MM.1S (cell line): ENCODE measurements around the gene CXXC5.

Source experiments
- DNase-seq: peaks from one replicate; pipeline ENCODE4 v3.0.0-alpha.2; 2015
- H2AFZ ChIP-seq: fragments of 300-600 bp; sonication (generic); 2 replicates; pipeline ENCODE4 v1.6.0; 2016; ENCODE audit warnings: antibody characterized with exemption, low read length
- H3F3A ChIP-seq: fragments of 300-600 bp; sonication (generic); 2 replicates; pipeline ENCODE4 v1.6.1; 2016; ENCODE audit warnings: mild to moderate bottlenecking, antibody characterized with exemption, low read length, moderate library complexity, mixed read lengths; ENCODE audit not compliant: insufficient read depth
- H3K27ac ChIP-seq: fragments of 300-600 bp; sonication (generic); 2 replicates; pipeline ENCODE4 v1.5.1; 2016; ENCODE audit warnings: mild to moderate bottlenecking, low read length
- H3K27me3 ChIP-seq: fragments of 300-600 bp; sonication (generic); replicated peaks from 2 replicates; pipeline ENCODE4 v1.6.0; 2016; ENCODE audit warnings: low read length; ENCODE audit not compliant: insufficient read depth
- H3K36me3 ChIP-seq: fragments of 300-600 bp; sonication (generic); replicated peaks from 2 replicates; pipeline ENCODE4 v1.6.1; 2016; ENCODE audit warnings: mild to moderate bottlenecking, low read length, mixed read lengths; ENCODE audit not compliant: insufficient read depth
- H3K4me1 ChIP-seq: fragments of 300-600 bp; sonication (generic); 2 replicates; pipeline ENCODE4 v1.6.1; 2016; ENCODE audit warnings: low read length, mixed read lengths
- H3K4me2 ChIP-seq: fragments of 300-600 bp; sonication (generic); 2 replicates; pipeline ENCODE4 v1.6.0; 2016; ENCODE audit warnings: low read depth, low read length
- H3K4me3 ChIP-seq: fragments of 300-600 bp; sonication (generic); 2 replicates; pipeline ENCODE4 v1.5.1; 2016; ENCODE audit warnings: low read length, mixed read lengths
- H3K79me2 ChIP-seq: fragments of 300-600 bp; sonication (generic); 2 replicates; pipeline ENCODE4 v1.6.1; 2016; ENCODE audit warnings: mixed run types, low read length, mixed read lengths
- H3K9ac ChIP-seq: fragments of 300-600 bp; sonication (generic); 2 replicates; pipeline ENCODE4 v1.6.1; 2016; ENCODE audit warnings: low read length, mixed read lengths
- H3K9me2 ChIP-seq: fragments of 300-600 bp; sonication (generic); replicated peaks from 2 replicates; pipeline ENCODE4 v1.6.1; 2016; ENCODE audit warnings: mild to moderate bottlenecking, low read length, mixed read lengths; ENCODE audit not compliant: insufficient read depth
- H3K9me3 ChIP-seq: fragments of 300-600 bp; sonication (generic); replicated peaks from 2 replicates; pipeline ENCODE4 v1.6.1; 2016; ENCODE audit warnings: mild to moderate bottlenecking, low read length, mixed read lengths; ENCODE audit not compliant: insufficient read depth
- H4K20me1 ChIP-seq: fragments of 300-600 bp; sonication (generic); 2 replicates; pipeline ENCODE4 v1.6.1; 2016; ENCODE audit warnings: mild to moderate bottlenecking, low read length, moderate library complexity, mixed read lengths; ENCODE audit not compliant: insufficient read depth
- EZH2 ChIP-seq: fragments of 300-600 bp; sonication (generic); optimal IDR thresholded peaks from 2 replicates; pipeline ENCODE3; 2017; ENCODE audit warnings: low read depth, mild to moderate bottlenecking, antibody characterized with exemption, low read length, mixed read lengths
- EZH2phosphoT487 ChIP-seq: fragments of 300-600 bp; sonication (generic); IDR thresholded peaks from 2 replicates; pipeline ENCODE4 v1.6.1; 2018; ENCODE audit warnings: antibody characterized with exemption, low read length
- TF ChIP-seq, protein P1 (sequence below): fragments of 300-600 bp; sonication (generic); IDR thresholded peaks from 2 replicates; pipeline ENCODE4 v1.5.1; 2016; ENCODE audit warnings: antibody characterized with exemption, low read length, mixed read lengths

CXXC5 gene

DNA sequence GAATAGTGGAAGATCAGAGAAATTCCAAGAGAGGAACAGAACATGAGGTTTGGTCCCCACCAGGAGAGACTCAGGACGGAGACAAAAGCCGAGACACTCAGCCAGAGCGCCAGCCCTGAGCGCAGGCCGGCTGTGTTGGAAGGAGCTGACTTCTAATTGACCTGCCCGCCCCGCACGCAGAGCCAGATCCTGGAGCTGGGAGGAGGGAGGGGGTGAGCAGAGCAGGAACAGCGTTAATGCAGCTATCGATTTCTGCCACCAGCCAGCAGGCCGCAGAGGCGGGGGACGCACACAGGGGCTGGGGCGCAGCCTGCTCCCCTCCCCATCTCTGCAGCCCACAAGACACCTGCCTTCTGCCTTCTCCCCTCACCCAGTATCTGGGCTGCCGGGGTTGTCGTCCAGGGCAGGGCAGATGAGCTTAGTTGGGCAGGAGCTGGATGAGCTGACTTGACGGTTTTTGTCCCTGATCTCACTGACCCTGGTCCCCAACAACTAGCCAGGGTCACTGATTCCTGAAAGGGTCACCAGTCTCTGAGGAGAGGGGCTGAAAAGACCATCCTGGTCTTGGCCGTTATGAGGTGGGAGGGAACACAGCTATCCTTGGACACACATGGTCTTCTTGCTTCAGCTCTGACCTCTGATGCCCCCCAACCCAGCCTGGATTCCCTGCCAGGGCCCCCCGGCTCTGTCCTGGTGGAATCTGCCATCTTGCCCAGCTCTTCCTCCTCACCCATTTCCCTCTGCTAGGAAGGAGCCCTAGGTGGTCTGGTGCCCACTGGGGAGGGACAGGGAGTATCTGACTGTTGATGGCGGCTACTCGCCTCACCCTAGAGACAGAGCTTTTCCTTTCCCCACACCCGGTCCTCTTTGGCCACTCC lies 29.8 kb downstream of the CXXC5 start:
- Histone ChIP-seq H3F3A (no peaks in the 10 kb centered on the region), H3K9ac (no peak overlapping the region), H3K79me2 (peaks cover 72% of the 10 kb centered on the region), H3K4me1 (no peaks in the 10 kb centered on the region), H3K9me3 (no peaks in the 10 kb centered on the region), H3K4me3 (no peak overlapping the region), H3K4me2 (no peak overlapping the region), H4K20me1 (no peaks in the 10 kb centered on the region), H3K27ac (no peak overlapping the region), H2AFZ (no peak overlapping the region), H3K9me2 (no peaks in the 10 kb centered on the region), H3K27me3 (no peaks in the 10 kb centered on the region), H3K36me3 (no peaks in the 10 kb centered on the region)
- no peak for DNase-seq
- TF ChIP-seq EZH2 (no peak), EZH2phosphoT487 (no peak)
- TF ChIP-seq, protein P1, sequence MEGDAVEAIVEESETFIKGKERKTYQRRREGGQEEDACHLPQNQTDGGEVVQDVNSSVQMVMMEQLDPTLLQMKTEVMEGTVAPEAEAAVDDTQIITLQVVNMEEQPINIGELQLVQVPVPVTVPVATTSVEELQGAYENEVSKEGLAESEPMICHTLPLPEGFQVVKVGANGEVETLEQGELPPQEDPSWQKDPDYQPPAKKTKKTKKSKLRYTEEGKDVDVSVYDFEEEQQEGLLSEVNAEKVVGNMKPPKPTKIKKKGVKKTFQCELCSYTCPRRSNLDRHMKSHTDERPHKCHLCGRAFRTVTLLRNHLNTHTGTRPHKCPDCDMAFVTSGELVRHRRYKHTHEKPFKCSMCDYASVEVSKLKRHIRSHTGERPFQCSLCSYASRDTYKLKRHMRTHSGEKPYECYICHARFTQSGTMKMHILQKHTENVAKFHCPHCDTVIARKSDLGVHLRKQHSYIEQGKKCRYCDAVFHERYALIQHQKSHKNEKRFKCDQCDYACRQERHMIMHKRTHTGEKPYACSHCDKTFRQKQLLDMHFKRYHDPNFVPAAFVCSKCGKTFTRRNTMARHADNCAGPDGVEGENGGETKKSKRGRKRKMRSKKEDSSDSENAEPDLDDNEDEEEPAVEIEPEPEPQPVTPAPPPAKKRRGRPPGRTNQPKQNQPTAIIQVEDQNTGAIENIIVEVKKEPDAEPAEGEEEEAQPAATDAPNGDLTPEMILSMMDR, result no peak

DNA sequence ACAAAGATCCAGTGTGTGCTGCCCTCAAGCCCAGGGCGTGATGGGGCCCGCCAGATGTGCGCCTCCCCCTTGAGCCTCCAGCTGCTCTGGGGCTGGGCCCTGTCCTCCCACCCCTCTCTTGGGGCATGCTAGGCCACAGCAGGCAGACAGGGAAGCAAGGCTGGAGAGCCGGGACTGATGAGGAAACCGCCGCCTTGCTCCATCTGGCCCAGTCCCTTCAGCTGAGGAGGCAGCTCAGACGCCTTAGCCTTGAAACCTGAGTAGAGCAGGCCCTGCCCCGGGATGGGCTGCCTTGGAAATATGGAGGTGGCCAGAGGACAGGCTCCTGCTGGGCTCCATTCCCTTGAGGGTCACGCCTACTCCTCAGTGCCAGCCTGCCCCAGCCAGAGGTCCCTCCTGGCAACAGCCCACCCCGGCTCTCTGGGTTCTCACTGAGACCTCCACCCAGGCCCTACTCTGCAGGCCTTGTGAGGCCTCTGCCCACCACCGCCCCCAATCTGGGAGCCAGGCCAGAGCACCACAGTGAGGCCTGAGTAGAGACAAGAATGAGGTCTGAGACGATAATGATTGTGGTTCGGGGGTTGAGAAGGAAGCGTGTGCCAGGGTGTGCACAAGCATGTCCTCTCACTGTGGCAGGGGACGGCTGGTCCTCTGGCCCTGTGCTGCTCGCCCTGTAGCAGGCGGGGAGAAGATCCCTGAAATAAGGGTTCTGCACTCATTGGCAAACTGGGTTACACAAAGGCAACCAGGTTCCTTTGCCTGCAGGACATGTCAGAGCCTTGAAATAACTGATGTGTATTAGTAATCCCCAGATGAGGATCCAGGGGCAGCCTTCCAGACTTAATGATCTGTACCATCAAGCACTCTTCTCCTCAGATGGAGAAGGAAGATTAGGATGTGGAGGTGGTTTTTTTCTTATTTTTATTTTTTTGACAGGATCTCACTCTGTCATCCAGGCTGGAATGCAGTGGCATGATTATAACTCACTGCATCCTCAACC lies 30.9 kb downstream of the CXXC5 start:
- H3K36me3 ChIP-seq, result peaks cover 5% of the 10 kb centered on the region
- H3K9me3 ChIP-seq, result no peaks in the 10 kb centered on the region
- peaks cover 61% of the 10 kb centered on the region for H3K79me2 ChIP-seq
- no peak overlapping the region for H3K4me3 ChIP-seq
- no peak overlapping the region for H3K9ac ChIP-seq
- no peaks in the 10 kb centered on the region for H3K9me2 ChIP-seq
- no peaks in the 10 kb centered on the region for H4K20me1 ChIP-seq
- no peak for TF ChIP-seq EZH2phosphoT487
- TF ChIP-seq, protein P1, result no peak
- TF ChIP-seq EZH2, result no peak
- H3K27me3 ChIP-seq, result no peaks in the 10 kb centered on the region
- H3K4me2 ChIP-seq, result no peak overlapping the region
- H2AFZ ChIP-seq, result no peak overlapping the region
- H3K27ac ChIP-seq, result no peak overlapping the region
- H3F3A ChIP-seq, result no peaks in the 10 kb centered on the region
- DNase-seq, result no peak
- no peaks in the 10 kb centered on the region for H3K4me1 ChIP-seq

DNA sequence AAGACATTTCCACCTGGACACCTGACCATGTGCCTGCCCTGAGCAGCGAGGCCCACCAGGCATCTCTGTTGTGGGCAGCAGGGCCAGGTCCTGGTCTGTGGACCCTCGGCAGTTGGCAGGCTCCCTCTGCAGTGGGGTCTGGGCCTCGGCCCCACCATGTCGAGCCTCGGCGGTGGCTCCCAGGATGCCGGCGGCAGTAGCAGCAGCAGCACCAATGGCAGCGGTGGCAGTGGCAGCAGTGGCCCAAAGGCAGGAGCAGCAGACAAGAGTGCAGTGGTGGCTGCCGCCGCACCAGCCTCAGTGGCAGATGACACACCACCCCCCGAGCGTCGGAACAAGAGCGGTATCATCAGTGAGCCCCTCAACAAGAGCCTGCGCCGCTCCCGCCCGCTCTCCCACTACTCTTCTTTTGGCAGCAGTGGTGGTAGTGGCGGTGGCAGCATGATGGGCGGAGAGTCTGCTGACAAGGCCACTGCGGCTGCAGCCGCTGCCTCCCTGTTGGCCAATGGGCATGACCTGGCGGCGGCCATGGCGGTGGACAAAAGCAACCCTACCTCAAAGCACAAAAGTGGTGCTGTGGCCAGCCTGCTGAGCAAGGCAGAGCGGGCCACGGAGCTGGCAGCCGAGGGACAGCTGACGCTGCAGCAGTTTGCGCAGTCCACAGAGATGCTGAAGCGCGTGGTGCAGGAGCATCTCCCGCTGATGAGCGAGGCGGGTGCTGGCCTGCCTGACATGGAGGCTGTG lies 32.4 kb downstream of the CXXC5 start:
- Histone ChIP-seq H3K27me3 (no peaks in the 10 kb centered on the region), H3K9me3 (no peaks in the 10 kb centered on the region), H3K36me3 (peaks cover 5% of the 10 kb centered on the region), H3K9ac (no peak overlapping the region), H3K27ac (no peak overlapping the region), H3F3A (no peaks in the 10 kb centered on the region), H3K4me3 (no peak overlapping the region), H3K4me1 (no peaks in the 10 kb centered on the region), H3K79me2 (peaks cover 46% of the 10 kb centered on the region), H3K4me2 (no peak overlapping the region), H4K20me1 (no peaks in the 10 kb centered on the region), H3K9me2 (no peaks in the 10 kb centered on the region), H2AFZ (no peak overlapping the region)
- DNase-seq, result no peak
- TF ChIP-seq EZH2phosphoT487 (no peak), EZH2 (no peak)
- TF ChIP-seq, protein P1, result no peak
